ENCODE data around the gene BBX. TPM values are rescaled to one million over a fixed set of nuclear protein-coding genes. Genes with fewer than 3 reads are reported as not detected.
"Not testable (repeated sequence)": the region's sequence is repeated elsewhere in the genome, so short reads cannot be mapped to it uniquely, and the experiment has no call there.

Gene BBX
- total RNA-seq, 2 donors from 2014 or later, result 57.4 to 74.5 TPM

DNA sequence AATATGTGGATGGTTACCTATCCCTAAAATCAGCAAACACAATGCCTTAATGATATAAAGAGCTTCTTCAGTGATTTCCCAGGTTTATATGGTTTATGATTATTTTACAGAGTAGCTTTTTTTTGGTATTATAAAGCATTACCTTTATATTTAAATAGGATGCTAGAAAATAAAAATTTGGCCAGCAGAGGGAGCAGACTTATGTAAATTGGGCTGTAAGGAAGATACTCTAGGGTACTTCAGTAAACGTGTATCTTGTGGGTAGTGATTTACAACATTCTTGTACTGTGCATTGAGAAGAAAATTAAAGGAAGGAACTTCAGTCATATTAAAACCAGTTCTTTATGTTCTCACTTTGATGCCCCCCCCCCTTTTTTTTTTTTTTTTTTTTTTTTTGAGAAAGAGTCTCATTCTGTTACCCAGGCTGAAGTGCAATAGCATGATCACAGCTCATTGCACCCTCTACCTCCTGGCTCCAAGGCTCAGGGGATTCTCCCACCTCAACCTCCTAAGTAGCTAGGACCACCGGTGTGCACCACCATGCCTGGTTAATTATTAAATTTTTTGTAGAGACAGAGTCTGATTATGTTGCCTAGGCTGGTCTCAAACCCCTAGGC is 167.9 kb downstream of the BBX start:
- ATAC-seq (ENCODE audit: insufficient number of reproducible peaks, low FRiP score, low read depth) (no peak), DNase-seq (ENCODE audit: low spot score) (no peak)
- H3K36me3 ChIP-seq, result no peaks in the 10 kb centered on the region
- no peak overlapping the region for H3K27ac ChIP-seq
- TF ChIP-seq CTCF (IDR thresholded peaks at IDR 0.05), result peak; percentile 31
- H3K4me3 ChIP-seq, result no peak overlapping the region
- no peaks in the 10 kb centered on the region for H3K27me3 ChIP-seq (replicated peaks; ENCODE audit: insufficient read depth)
- H3K9me3 ChIP-seq, result no peaks in the 10 kb centered on the region
- H3K4me1 ChIP-seq (ENCODE audit: control insufficient read depth in 1 of 2, low read depth in 2 of 2), result peaks cover 0 to 5% of the 10 kb centered on the region in 2 donors

DNA sequence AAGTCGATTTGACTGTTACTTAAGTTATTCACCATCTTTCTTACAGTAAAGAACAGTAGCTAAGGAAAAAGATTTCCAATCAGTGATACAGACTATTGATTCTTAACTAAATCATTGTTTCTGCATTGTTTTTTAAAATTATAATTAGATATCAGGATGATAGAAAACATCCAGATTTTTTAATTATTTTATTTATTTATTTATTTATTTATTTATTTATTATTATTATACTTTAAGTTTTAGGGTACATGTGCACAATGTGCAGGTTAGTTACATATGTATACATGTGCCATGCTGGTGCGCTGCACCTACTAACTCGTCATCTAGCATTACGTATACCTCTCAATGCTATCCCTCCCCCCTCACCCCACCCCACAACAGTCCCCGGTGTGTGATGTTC is 169.2 kb downstream of the BBX start:
- H3K27ac ChIP-seq; DNase-seq (ENCODE audit: low spot score); H3K27me3 ChIP-seq (replicated peaks; ENCODE audit: insufficient read depth); ATAC-seq (ENCODE audit: insufficient number of reproducible peaks, low FRiP score, low read depth); H3K36me3 ChIP-seq; H3K4me3 ChIP-seq; H3K9me3 ChIP-seq; H3K4me1 ChIP-seq (ENCODE audit: control insufficient read depth in 1 of 2, low read depth in 2 of 2): not testable (repeated sequence)

DNA sequence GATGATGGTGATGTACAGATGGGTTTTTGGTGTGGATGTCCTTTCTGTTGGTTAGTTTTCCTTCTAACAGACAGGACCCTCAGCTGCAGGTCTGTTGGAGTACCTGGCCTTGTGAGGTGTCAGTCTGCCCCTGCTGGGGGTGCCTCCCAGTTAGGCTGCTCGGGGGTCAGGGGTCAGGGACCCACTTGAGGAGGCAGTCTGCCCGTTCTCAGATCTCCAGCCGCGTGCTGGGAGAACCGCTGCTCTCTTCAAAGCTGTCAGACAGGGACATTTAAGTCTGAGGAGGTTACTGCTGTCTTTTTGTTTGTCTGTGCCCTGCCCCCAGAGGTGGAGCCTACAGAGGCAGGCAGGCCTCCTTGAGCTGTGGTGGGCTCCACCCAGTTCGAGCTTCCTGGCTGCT is 174.6 kb downstream of the BBX start:
- not testable (repeated sequence) for ATAC-seq (ENCODE audit: insufficient number of reproducible peaks, low FRiP score, low read depth); H3K27me3 ChIP-seq (replicated peaks; ENCODE audit: insufficient read depth); DNase-seq (ENCODE audit: low spot score); H3K27ac ChIP-seq; H3K9me3 ChIP-seq; H3K36me3 ChIP-seq; H3K4me1 ChIP-seq (ENCODE audit: control insufficient read depth in 1 of 2, low read depth in 2 of 2)
- H3K4me3 ChIP-seq, result peak overlapping the region; percentile 35

DNA sequence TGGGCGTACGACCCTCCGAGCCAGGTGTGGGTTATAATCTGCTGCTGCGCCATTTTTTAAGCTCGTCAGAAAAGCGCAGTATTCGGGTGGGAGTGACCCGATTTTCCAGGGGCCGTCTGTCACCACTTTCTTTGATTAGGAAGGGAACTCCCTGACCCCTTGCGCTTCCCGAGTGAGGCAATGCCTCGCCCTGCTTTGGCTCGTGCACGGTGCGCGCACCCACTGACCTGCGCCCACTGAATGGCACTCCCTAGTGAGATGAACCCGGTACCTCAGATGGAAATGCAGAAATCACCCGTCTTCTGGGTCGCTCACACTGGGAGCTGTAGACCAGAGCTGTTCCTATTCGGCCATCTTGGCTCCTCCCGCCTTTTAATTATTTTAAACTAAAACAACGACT is 175.1 kb downstream of the BBX start:
- not testable (repeated sequence) for H3K9me3 ChIP-seq; H3K27ac ChIP-seq; H3K27me3 ChIP-seq (replicated peaks; ENCODE audit: insufficient read depth); ATAC-seq (ENCODE audit: insufficient number of reproducible peaks, low FRiP score, low read depth); H3K4me1 ChIP-seq (ENCODE audit: control insufficient read depth in 1 of 2, low read depth in 2 of 2); H3K36me3 ChIP-seq; DNase-seq (ENCODE audit: low spot score)
- H3K4me3 ChIP-seq, result peak overlapping the region; percentile 35

- ATAC-seq (ENCODE audit: insufficient number of reproducible peaks, low FRiP score, low read depth) (no peak), DNase-seq (ENCODE audit: low spot score) (no peak)
- H3K27ac ChIP-seq, result no peak overlapping the region
- peaks cover 0 to 7% of the 10 kb centered on the region in 2 donors for H3K4me1 ChIP-seq (ENCODE audit: control insufficient read depth in 1 of 2, low read depth in 2 of 2)
- H3K9me3 ChIP-seq, result no peaks in the 10 kb centered on the region
- no peaks in the 10 kb centered on the region for H3K27me3 ChIP-seq (replicated peaks; ENCODE audit: insufficient read depth)
- no peak for TF ChIP-seq CTCF (IDR thresholded peaks at IDR 0.05)
- H3K4me3 ChIP-seq, result no peak overlapping the region
- H3K36me3 ChIP-seq, result no peaks in the 10 kb centered on the region
These were observed 176.9 kb downstream of the BBX start for GRCh38 chr3:107699682-107700081.

GRCh38 chr3:107701299-107701698 is 178.5 kb downstream of the BBX start:
- Histone ChIP-seq H3K27me3 (replicated peaks; ENCODE audit: insufficient read depth) (no peaks in the 10 kb centered on the region), H3K9me3 (no peaks in the 10 kb centered on the region), H3K4me3 (no peak overlapping the region), H3K4me1 (ENCODE audit: control insufficient read depth in 1 of 2, low read depth in 2 of 2) (peaks cover 0 to 7% of the 10 kb centered on the region in 2 donors), H3K36me3 (no peaks in the 10 kb centered on the region), H3K27ac (no peak overlapping the region)
- DNase-seq (ENCODE audit: low spot score) (no peak), ATAC-seq (ENCODE audit: insufficient number of reproducible peaks, low FRiP score, low read depth) (no peak)
- TF ChIP-seq CTCF (IDR thresholded peaks at IDR 0.05), result no peak

GRCh38 chr3:107704477-107704876 is 181.7 kb downstream of the BBX start:
- H3K9me3 ChIP-seq, result no peaks in the 10 kb centered on the region
- no peaks in the 10 kb centered on the region for H3K4me1 ChIP-seq (ENCODE audit: control insufficient read depth in 1 of 2, low read depth in 2 of 2)
- H3K36me3 ChIP-seq, result no peaks in the 10 kb centered on the region
- H3K4me3 ChIP-seq, result no peak overlapping the region
- no peak for TF ChIP-seq CTCF (IDR thresholded peaks at IDR 0.05)
- H3K27me3 ChIP-seq (replicated peaks; ENCODE audit: insufficient read depth), result no peaks in the 10 kb centered on the region
- no peak for ATAC-seq (ENCODE audit: insufficient number of reproducible peaks, low FRiP score, low read depth)
- no peak for DNase-seq (ENCODE audit: low spot score)
- H3K27ac ChIP-seq, result no peak overlapping the region

All from thoracic aorta (tissue), 2 donors.